H9 (cell line): ENCODE measurements around the gene NPLOC4. TPM values are rescaled to one million over a fixed set of nuclear protein-coding genes. Genes with fewer than 3 reads are reported as not detected.

ENCODE experiments used
- DNase-seq: peaks from one replicate; pipeline ENCODE4 v3.0.0-alpha.2; 2017
- H2AFZ ChIP-seq: one replicate; pipeline ENCODE4 v1.6.1; 2013; ENCODE audit warnings: mild to moderate bottlenecking, low read length, control low read depth, moderate library complexity
- H2AK5ac ChIP-seq: 2 replicates; pipeline ENCODE4 v1.6.1; 2013; ENCODE audit warnings: low read length, control low read depth, mixed read lengths; ENCODE audit not compliant: insufficient read length
- H2BK120ac ChIP-seq: one replicate; pipeline ENCODE4 v1.6.1; 2013; ENCODE audit warnings: low read depth, mild to moderate bottlenecking, low read length, control low read depth, inconsistent platforms; ENCODE audit not compliant: poor library complexity, severe bottlenecking
- H2BK12ac ChIP-seq: 2 replicates; pipeline ENCODE4 v1.6.1; 2013; ENCODE audit warnings: low read length, control low read depth, mixed read lengths, low read depth; ENCODE audit not compliant: insufficient read length
- H2BK15ac ChIP-seq: 2 replicates; pipeline ENCODE4 v1.6.1; 2013; ENCODE audit warnings: low read depth, low read length, control low read depth
- H2BK20ac ChIP-seq: one replicate; pipeline ENCODE4 v1.6.1; 2013; ENCODE audit warnings: low read depth, mild to moderate bottlenecking, low read length, control low read depth, inconsistent platforms; ENCODE audit not compliant: poor library complexity, severe bottlenecking
- H2BK5ac ChIP-seq: 2 replicates; pipeline ENCODE4 v1.6.1; 2013; ENCODE audit warnings: low read length, control low read depth, mixed read lengths; ENCODE audit not compliant: insufficient read length
- H3K14ac ChIP-seq: 2 replicates; pipeline ENCODE4 v1.6.1; 2013; ENCODE audit warnings: low read length, control low read depth; ENCODE audit not compliant: insufficient read depth
- H3K18ac ChIP-seq: 2 replicates; pipeline ENCODE4 v1.6.1; 2013; ENCODE audit warnings: low read depth, mild to moderate bottlenecking, mixed read lengths, low read length, control low read depth; ENCODE audit not compliant: insufficient read length
- H3K23ac ChIP-seq: 2 replicates; pipeline ENCODE4 v1.6.1; 2013; ENCODE audit warnings: low read length, control low read depth, mixed read lengths, low read depth; ENCODE audit not compliant: insufficient read length
- H3K23me2 ChIP-seq: 2 replicates; pipeline ENCODE4 v1.6.1; 2013; ENCODE audit warnings: low read depth, mild to moderate bottlenecking, mixed read lengths, low read length, control low read depth; ENCODE audit not compliant: insufficient read length, poor library complexity, severe bottlenecking
- H3K27ac ChIP-seq: 2 replicates; pipeline ENCODE4 v1.5.1; 2013; ENCODE audit warnings: low read length, control low read depth, mixed read lengths, low read depth; ENCODE audit not compliant: insufficient read length
- H3K27me3 ChIP-seq: 2 replicates; pipeline ENCODE4 v1.6.1; 2013; ENCODE audit warnings: low read length, control low read depth, inconsistent platforms; ENCODE audit not compliant: insufficient read depth
- H3K4ac ChIP-seq: 2 replicates; pipeline ENCODE4 v1.6.1; 2013; ENCODE audit warnings: low read depth, mild to moderate bottlenecking, control low read depth, inconsistent platforms, low read length, moderate library complexity
- H3K4me1 ChIP-seq: 2 replicates; pipeline ENCODE4 v1.6.1; 2013; ENCODE audit warnings: low read length, control low read depth, inconsistent platforms; ENCODE audit not compliant: insufficient read depth
- H3K4me2 ChIP-seq: 2 replicates; pipeline ENCODE4 v1.6.1; 2013; ENCODE audit warnings: low read length, control low read depth, mixed read lengths; ENCODE audit not compliant: insufficient read length, insufficient read depth
- H3K56ac ChIP-seq: 2 replicates; pipeline ENCODE4 v1.6.1; 2013; ENCODE audit warnings: low read depth, mild to moderate bottlenecking, mixed read lengths, low read length, control low read depth; ENCODE audit not compliant: insufficient read length
- H3K79me1 ChIP-seq: 2 replicates; pipeline ENCODE4 v1.6.1; 2013; ENCODE audit warnings: low read depth, mild to moderate bottlenecking, moderate library complexity, low read length, control low read depth, inconsistent platforms; ENCODE audit not compliant: insufficient read depth, poor library complexity, severe bottlenecking
- H3K79me2 ChIP-seq: 2 replicates; pipeline ENCODE4 v1.6.1; 2013; ENCODE audit warnings: low read length, control low read depth, inconsistent platforms; ENCODE audit not compliant: insufficient read depth
- H3K9ac ChIP-seq: 2 replicates; pipeline ENCODE4 v1.6.1; 2013; ENCODE audit warnings: low read length, control low read depth, mixed read lengths; ENCODE audit not compliant: insufficient read length; ENCODE audit errors: extremely low read depth
- H3K9me3 ChIP-seq: one replicate; pipeline ENCODE4 v1.6.1; 2013; ENCODE audit warnings: low read depth, low read length, inconsistent platforms; ENCODE audit not compliant: control insufficient read depth
- H3T11ph ChIP-seq: one replicate; pipeline ENCODE4 v1.6.1; 2013; ENCODE audit warnings: mild to moderate bottlenecking, low read length, control low read depth, inconsistent platforms
- H4K20me1 ChIP-seq: one replicate; pipeline ENCODE4 v1.6.1; 2013; ENCODE audit not compliant: control insufficient read depth, insufficient read length, insufficient read depth
- H4K5ac ChIP-seq: 2 replicates; pipeline ENCODE4 v1.6.1; 2013; ENCODE audit warnings: low read depth, mild to moderate bottlenecking, mixed read lengths, low read length, control low read depth; ENCODE audit not compliant: insufficient read length
- H4K8ac ChIP-seq: replicated peaks from 2 replicates; pipeline ENCODE4 v1.6.1; 2013; ENCODE audit warnings: low read length, control low read depth, mixed read lengths, low read depth; ENCODE audit not compliant: insufficient read length
- H4K91ac ChIP-seq: 2 replicates; pipeline ENCODE4 v1.6.1; 2013; ENCODE audit warnings: low read depth, mild to moderate bottlenecking, moderate library complexity, mixed read lengths, low read length, control low read depth; ENCODE audit not compliant: insufficient read length
- H3K27ac Mint-ChIP-seq, 3 experiments: 2 replicates in 2 of 3; 3 replicates in 1 of 3; pipeline ENCODE4 v1.8.0; 2020 to 2021; ENCODE audit warnings: mixed read lengths in 3 of 3, mild to moderate bottlenecking in 1 of 3, moderate library complexity in 1 of 3
- H3K27me3 Mint-ChIP-seq: 2 replicates; pipeline ENCODE4 v1.8.0; 2021; ENCODE audit warnings: low read depth, mild to moderate bottlenecking, moderate library complexity, mixed read lengths
- H3K36me3 Mint-ChIP-seq, 3 experiments: 2 replicates in 2 of 3; 3 replicates in 1 of 3; pipeline ENCODE4 v1.8.0; 2020 to 2021; ENCODE audit warnings: low read depth in 3 of 3, mixed read lengths in 3 of 3; ENCODE audit not compliant: insufficient read depth in 1 of 3
- H3K4me1 Mint-ChIP-seq, 2 experiments: 2 replicates each; pipeline ENCODE4 v1.8.0; 2020; ENCODE audit warnings: mixed read lengths in 2 of 2
- H3K4me3 Mint-ChIP-seq, 2 experiments: 2 replicates in 1 of 2; 3 replicates in 1 of 2; pipeline ENCODE4 v1.8.0; 2020 to 2021; ENCODE audit warnings: mild to moderate bottlenecking in 2 of 2, mixed read lengths in 2 of 2, moderate library complexity in 1 of 2
- H3K9me3 Mint-ChIP-seq, 2 experiments: 2 replicates in 1 of 2; 3 replicates in 1 of 2; pipeline ENCODE4 v1.8.0; 2020; ENCODE audit warnings: mild to moderate bottlenecking in 2 of 2, mixed read lengths in 2 of 2, moderate library complexity in 1 of 2
- CTCF ChIP-seq: fragments of 200-600 bp; sonication (generic); conservative IDR thresholded peaks from 3 replicates; pipeline ENCODE4 v1.8.0; 2021; ENCODE audit warnings: antibody characterized with exemption, mild to moderate bottlenecking
- WGBS: extraction: QIAGEN DNeasy Blood & Tissue Kit; methylation state at CpG from one replicate; pipeline ENCODE4 v1.1.7; 2013; ENCODE audit warnings: missing lambda C conversion rate, low lambda C conversion rate, mixed read lengths; ENCODE audit not compliant: insufficient read length; ENCODE audit errors: extremely low coverage; 5-methylcytosine and 5-hydroxymethylcytosine counted together
- total RNA-seq: library from RNA; stranded (reverse); gene quantifications from 2 replicates; pipeline ENCODE4 v1.2.1, GENCODE V29; 2021

NPLOC4 gene
- total RNA-seq, 1 experiment from 2014 or later: 103 TPM

GRCh38 chr17:81556863-81557262 is 80.0 kb downstream of the NPLOC4 start:
- Histone ChIP-seq H3K14ac (no peak overlapping the region), H3K56ac (no peak overlapping the region), H2BK5ac (no peak overlapping the region), H3K4me1 (no peaks in the 10 kb centered on the region; the same call in 1 of the 2 replicates), H3K4me2 (no peak overlapping the region), H2BK20ac (no peak overlapping the region), H4K5ac (no peak overlapping the region), H3K4ac (no peak overlapping the region), H3K27ac (no peak overlapping the region), H2BK120ac (no peak overlapping the region), H3K23me2 (peaks cover 6% of the 10 kb centered on the region), H2BK12ac (no peak overlapping the region), H4K91ac (no peak overlapping the region), H3K18ac (no peak overlapping the region), H2AK5ac (no peak overlapping the region), H3K9ac (no peak overlapping the region), H2AFZ (no peak overlapping the region), H4K20me1 (no peaks in the 10 kb centered on the region), H3K27me3 (no peaks in the 10 kb centered on the region), H3K79me1 (no peaks in the 10 kb centered on the region), H3T11ph (no peak overlapping the region), H3K9me3 (no peaks in the 10 kb centered on the region), H3K23ac (no peak overlapping the region), H2BK15ac (no peak overlapping the region), H3K79me2 (no peaks in the 10 kb centered on the region), H4K8ac (no peak overlapping the region)
- Mint-ChIP-seq H3K4me3 (no peak overlapping the region), H3K4me1 (peaks cover 10 to 11% of the 10 kb centered on the region in 2 experiments), H3K9me3 (no peaks in the 10 kb centered on the region), H3K27ac (no peak overlapping the region), H3K36me3 (peaks cover 2 to 48% (median 40%) of the 10 kb centered on the region in 3 experiments; a peak in 6 of 7 replicates), H3K27me3 (no peaks in the 10 kb centered on the region)
- DNase-seq: no peak
- no CpG with 5 or more reads among the region's 6 CpGs for WGBS
- no peak for TF ChIP-seq CTCF
